Astrocyte of the cerebellum (primary cell): ENCODE data around the gene PLXDC1.
"Not testable (repeated sequence)": the region's sequence is repeated elsewhere in the genome, so short reads cannot be mapped to it uniquely, and the experiment has no call there.

Source experiments
- DNase-seq: peaks from one replicate; pipeline ENCODE4 v3.0.0-alpha.2; 2011; ENCODE audit warnings: low read depth
- H3K4me3 ChIP-seq: 2 replicates; pipeline ENCODE4 v1.5.1; 2011; ENCODE audit warnings: mild to moderate bottlenecking, low read depth, low read length, moderate library complexity
- in situ Hi-C: cut with HindIII; loops from 2 replicates; pipeline ENCODE4 v1.10.0; 2017; ENCODE audit warnings: low sequenced_read_pairs
- TF ChIP-seq, protein P1 (sequence below): IDR thresholded peaks from 2 replicates; pipeline ENCODE4 v1.5.1; 2012; ENCODE audit warnings: low read length, low read depth, moderate library complexity, mild to moderate bottlenecking; ENCODE audit errors: missing control alignments

PLXDC1 gene

DNA sequence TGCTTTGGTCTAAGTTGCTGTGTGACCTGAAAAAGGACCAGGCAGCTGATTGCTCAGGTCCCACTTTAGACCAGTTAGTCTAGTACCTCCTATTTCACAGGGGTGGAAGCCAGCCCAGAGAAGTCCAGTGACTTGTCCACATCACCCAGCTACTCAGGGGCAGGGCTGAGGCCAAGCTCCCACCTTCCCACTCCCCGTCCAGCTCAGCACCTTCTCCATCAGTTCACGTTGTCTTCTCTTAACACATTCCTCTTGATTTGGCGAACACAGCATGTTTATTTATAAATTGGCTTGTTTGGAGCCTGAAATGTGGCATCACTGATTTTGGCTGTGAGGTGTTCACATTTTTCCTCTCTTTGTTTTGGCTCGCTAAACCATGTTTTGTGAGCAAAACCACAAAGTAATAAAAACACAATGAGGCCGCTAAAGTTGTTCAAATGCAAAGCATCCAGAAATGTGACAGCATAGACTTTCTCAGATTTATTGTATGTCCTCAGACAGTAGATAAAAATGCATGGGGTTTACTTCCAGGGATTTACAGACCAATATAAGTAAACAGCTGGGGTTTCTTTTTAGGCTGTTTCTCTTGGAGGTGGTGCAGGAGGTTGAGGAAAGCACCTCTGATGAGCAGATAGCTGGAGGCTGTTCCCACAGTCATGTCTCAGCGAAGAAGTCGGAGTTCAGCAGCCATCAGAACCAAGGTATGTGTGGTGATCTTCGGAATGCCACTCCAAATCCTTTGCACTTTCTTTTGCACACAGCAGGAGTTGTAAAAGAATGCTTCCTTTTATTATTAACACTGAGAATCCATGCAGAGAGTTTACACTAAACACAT, 88.4 kb downstream of the PLXDC1 start:
- H3K4me3 ChIP-seq: no peak overlapping the region
- in situ Hi-C loops: loop anchor here (10.0 kb wide), 1 partner anchor 102 kb away; the partner anchor contains the start of gene ARL5C
- TF ChIP-seq, protein P1, sequence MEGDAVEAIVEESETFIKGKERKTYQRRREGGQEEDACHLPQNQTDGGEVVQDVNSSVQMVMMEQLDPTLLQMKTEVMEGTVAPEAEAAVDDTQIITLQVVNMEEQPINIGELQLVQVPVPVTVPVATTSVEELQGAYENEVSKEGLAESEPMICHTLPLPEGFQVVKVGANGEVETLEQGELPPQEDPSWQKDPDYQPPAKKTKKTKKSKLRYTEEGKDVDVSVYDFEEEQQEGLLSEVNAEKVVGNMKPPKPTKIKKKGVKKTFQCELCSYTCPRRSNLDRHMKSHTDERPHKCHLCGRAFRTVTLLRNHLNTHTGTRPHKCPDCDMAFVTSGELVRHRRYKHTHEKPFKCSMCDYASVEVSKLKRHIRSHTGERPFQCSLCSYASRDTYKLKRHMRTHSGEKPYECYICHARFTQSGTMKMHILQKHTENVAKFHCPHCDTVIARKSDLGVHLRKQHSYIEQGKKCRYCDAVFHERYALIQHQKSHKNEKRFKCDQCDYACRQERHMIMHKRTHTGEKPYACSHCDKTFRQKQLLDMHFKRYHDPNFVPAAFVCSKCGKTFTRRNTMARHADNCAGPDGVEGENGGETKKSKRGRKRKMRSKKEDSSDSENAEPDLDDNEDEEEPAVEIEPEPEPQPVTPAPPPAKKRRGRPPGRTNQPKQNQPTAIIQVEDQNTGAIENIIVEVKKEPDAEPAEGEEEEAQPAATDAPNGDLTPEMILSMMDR: no peak
- DNase-seq: peak; percentile 29

DNA sequence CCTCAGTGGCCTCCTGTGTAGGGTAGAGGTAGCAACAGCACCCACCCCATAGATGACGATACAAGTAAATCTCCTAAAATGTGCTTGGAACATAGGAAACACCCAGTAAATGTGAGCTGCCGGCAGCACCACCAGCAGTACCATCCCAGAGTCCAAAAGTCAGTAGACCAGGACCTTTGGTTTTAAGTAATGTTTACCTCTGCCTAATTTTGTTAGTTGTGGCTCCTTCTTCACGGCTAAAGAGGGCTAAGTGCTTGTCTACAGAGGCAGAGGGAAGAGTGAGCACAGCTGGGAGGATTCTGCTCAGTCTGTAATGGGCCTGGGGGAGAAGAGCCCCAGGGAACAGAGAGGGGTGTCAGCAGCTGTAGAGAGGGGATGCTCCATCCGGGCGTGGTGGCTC, 92.9 kb downstream of the PLXDC1 start:
- TF ChIP-seq, protein P1: no peak
- DNase-seq: no peak
- no peak overlapping the region for H3K4me3 ChIP-seq
- in situ Hi-C loops: no loop called here

DNA sequence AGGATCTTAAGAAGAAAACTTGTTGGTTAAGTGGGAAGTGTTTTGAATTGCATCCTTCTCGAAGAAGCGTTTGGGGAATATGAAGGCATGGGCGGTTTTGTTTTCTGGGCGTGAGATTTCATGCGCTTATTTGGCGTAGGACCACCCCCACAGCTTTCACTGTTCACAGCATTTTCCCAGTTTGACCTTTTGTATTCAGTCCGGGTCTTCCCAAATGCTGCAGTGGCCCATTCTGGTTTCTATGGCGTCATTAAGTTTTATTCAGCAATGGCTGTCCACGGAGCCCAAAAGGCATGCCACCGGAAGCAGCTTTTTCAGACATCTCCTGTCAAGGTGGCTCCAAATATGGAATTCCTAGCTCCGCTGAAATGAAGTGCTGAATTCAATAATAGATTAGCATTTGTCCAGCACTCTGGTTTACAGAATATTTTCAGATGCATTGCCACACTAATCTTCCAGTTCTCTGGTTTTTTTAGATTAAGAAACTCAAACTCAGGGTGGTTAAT, 93.7 kb downstream of the PLXDC1 start:
- in situ Hi-C loops: no loop called here
- DNase-seq: no peak
- TF ChIP-seq, protein P1: no peak
- H3K4me3 ChIP-seq: peak overlapping the region; percentile 70

DNA sequence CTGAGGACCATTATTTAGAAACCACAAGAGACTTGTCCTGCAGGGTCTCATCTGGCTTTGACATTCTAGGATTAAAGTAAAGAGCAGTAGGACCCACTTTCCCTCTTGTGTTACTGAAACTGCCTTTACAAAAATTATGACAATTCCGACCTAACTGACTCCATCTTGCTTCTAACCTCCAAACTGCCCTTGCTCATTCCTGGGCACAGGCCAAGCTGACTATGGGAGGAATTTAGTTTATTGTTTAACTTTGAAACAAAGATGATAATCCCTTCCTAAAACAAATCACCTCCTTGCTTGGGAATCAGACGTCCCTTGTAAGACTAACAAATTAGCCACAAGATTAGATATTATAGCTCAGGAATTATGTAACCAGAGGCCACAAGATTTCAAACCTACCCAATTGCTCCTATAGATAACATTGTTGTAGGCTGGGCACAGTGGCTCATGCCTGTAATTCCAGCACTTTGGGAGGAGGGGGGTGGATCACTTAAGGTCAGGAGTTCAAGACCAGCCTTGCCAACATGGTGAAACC, 97.3 kb downstream of the PLXDC1 start:
- H3K4me3 ChIP-seq: no peak overlapping the region
- in situ Hi-C loops: no loop called here
- DNase-seq: no peak
- TF ChIP-seq, protein P1: no peak

DNA sequence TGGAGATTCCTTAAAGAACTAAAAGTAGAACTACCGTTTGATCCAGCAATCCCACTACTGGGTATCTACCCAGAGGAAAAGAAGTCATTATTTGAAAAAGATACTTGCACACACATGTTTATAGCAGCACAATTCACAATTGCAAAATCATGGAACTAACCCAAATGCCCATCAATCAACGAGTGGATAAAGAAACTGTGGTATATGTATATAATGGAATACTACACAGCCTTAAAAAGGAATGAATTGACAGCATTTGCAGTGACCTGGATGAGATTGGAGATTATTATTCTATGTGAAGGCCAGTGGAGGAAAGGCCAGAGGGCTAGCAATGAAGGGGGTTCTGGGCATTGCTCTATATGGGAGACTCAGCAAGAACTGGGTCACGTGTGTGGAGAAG, 99.0 kb downstream of the PLXDC1 start:
- H3K4me3 ChIP-seq, in situ Hi-C loops: not testable (repeated sequence)

DNA sequence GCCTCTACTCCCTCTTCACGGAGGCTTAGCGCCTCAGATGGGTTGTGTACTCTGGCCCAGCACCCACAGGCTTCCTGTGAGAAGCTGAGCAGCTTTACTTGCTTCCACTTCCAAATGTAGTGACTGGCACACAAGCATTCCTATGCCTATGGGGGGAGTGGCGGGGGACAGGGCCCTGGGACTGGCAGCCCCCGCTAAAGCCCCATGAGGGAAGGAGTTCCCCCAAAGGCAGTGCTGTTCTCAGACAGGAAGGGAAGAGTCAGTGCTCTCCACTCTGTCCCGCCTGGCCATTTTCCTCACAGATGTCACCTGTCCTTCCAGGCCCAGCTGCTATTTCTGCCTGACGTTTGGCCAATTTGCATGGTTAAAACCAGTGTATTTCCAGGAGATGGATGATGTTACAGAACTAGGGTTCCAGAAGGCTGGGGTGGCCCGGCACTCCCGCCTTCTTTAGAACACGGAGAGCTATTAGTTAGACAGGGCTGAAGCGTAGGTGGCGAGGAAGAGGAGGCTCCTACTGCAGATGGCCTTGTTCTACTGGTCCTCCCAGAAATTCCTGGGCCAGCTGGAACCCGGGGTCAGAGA, 100.3 kb downstream of the PLXDC1 start:
- DNase-seq: no peak
- TF ChIP-seq, protein P1: no peak
- H3K4me3 ChIP-seq: no peak overlapping the region
- in situ Hi-C loops: no loop called here

More for the DNA sequence above, 99.0 kb downstream of the PLXDC1 start:
- not testable (repeated sequence) for DNase-seq
